SU-DHL-6 (cell line): Measurements from ENCODE around the gene TRIP11.

Source experiments
- H2AFZ ChIP-seq: fragments of 200-600 bp; sonication (generic); 2 replicates; pipeline ENCODE4 v1.6.1; 2014; ENCODE audit warnings: low read depth, mild to moderate bottlenecking, moderate library complexity, mixed read lengths, antibody characterized with exemption, low read length; ENCODE audit not compliant: severe bottlenecking
- H3F3A ChIP-seq: fragments of 200-600 bp; shearing (Covaris generic); 2 replicates; pipeline ENCODE4 v1.6.0; 2016; ENCODE audit warnings: antibody characterized with exemption, mild to moderate bottlenecking; ENCODE audit not compliant: insufficient read depth
- H3K27ac ChIP-seq: fragments of 200-600 bp; sonication (generic); 2 replicates; pipeline ENCODE4 v1.5.1; 2016; ENCODE audit warnings: low read depth, mild to moderate bottlenecking, low read length, moderate library complexity, mixed read lengths
- H3K27me3 ChIP-seq: fragments of 200-600 bp; sonication (generic), shearing (Covaris generic); 2 replicates; pipeline ENCODE4 v1.6.0; 2014; ENCODE audit warnings: mild to moderate bottlenecking, low read length
- H3K36me3 ChIP-seq: fragments of 200-600 bp; sonication (generic); 2 replicates; pipeline ENCODE4 v1.6.1; 2014; ENCODE audit warnings: mild to moderate bottlenecking, low read length, mixed read lengths
- H3K4me2 ChIP-seq: fragments of 300-600, 200-600 bp; shearing (Covaris generic), sonication (generic); 2 replicates; pipeline ENCODE4 v1.6.0; 2014; ENCODE audit warnings: low read length, low read depth, mild to moderate bottlenecking; ENCODE audit not compliant: poor library complexity, severe bottlenecking
- H3K4me3 ChIP-seq: fragments of 200-600 bp; sonication (generic); 2 replicates; pipeline ENCODE4 v1.5.1; 2014; ENCODE audit warnings: antibody characterized with exemption, low read length, mild to moderate bottlenecking, mixed read lengths; ENCODE audit not compliant: insufficient read depth, poor library complexity, severe bottlenecking
- H3K79me2 ChIP-seq: fragments of 200-600 bp; sonication (generic); 2 replicates; pipeline ENCODE4 v1.6.1; 2014; ENCODE audit warnings: mild to moderate bottlenecking, low read length, moderate library complexity; ENCODE audit not compliant: insufficient read depth
- H3K9ac ChIP-seq: fragments of 200-600 bp; sonication (generic); 2 replicates; pipeline ENCODE4 v1.7.0; 2014; ENCODE audit warnings: mild to moderate bottlenecking, low read length
- H3K9me2 ChIP-seq: fragments of 200-600 bp; sonication (generic); replicated peaks from 2 replicates; pipeline ENCODE4 v1.6.1; 2014; ENCODE audit warnings: low read length; ENCODE audit not compliant: insufficient read depth
- H3K9me3 ChIP-seq: fragments of 200-600 bp; sonication (generic); 2 replicates; pipeline ENCODE4 v1.6.1; 2014; ENCODE audit warnings: low read length, mixed read lengths; ENCODE audit not compliant: insufficient read depth
- H4K20me1 ChIP-seq: fragments of 200-600 bp; sonication (generic); 2 replicates; pipeline ENCODE4 v1.6.1; 2014; ENCODE audit warnings: low read depth, mild to moderate bottlenecking, antibody characterized with exemption, low read length, moderate library complexity, mixed read lengths
- CTCF ChIP-seq: fragments of 200-600 bp; sonication (generic); IDR thresholded peaks from one replicate; pipeline ENCODE4 v1.5.1; 2017; ENCODE audit warnings: antibody characterized with exemption, mild to moderate bottlenecking, low read length, moderate library complexity; ENCODE audit not compliant: insufficient read depth, poor library complexity, severe bottlenecking
- EZH2phosphoT487 ChIP-seq: fragments of 200-600 bp; sonication (generic), shearing (Covaris generic); conservative IDR thresholded peaks from 2 replicates; pipeline ENCODE4 v1.6.1; 2018; ENCODE audit warnings: mild to moderate bottlenecking, antibody characterized with exemption, low read length, moderate library complexity, mixed read lengths

Gene TRIP11

GRCh38 chr14:91996948-91997371 lies 42.9 kb downstream of the TRIP11 start:
- Histone ChIP-seq H3K9me2 (no peaks in the 10 kb centered on the region), H3K79me2 (no peaks in the 10 kb centered on the region), H3K27ac (no peak overlapping the region), H3K9me3 (no peaks in the 10 kb centered on the region), H2AFZ (no peak overlapping the region), H3K4me3 (no peak overlapping the region), H3F3A (peaks cover 10% of the 10 kb centered on the region; the same call in 1 of the 2 replicates), H3K9ac (no peak overlapping the region), H3K4me2 (no peak overlapping the region), H4K20me1 (no peaks in the 10 kb centered on the region), H3K27me3 (no peaks in the 10 kb centered on the region), H3K36me3 (peaks cover 17% of the 10 kb centered on the region)
- TF ChIP-seq EZH2phosphoT487 (no peak), CTCF (peak; percentile 68)

- H3K79me2 ChIP-seq, result no peaks in the 10 kb centered on the region
Observed at GRCh38 chr14:91987192-91987591, 52.7 kb downstream of the TRIP11 start.

GRCh38 chr14:91985521-91986255 lies 54.2 kb downstream of the TRIP11 start:
- Histone ChIP-seq H3K79me2 (no peaks in the 10 kb centered on the region), H3K4me2 (no peak overlapping the region), H3K4me3 (no peak overlapping the region), H3K27me3 (no peaks in the 10 kb centered on the region), H3F3A (no peaks in the 10 kb centered on the region), H3K9me2 (no peaks in the 10 kb centered on the region), H4K20me1 (no peaks in the 10 kb centered on the region), H3K9ac (no peak overlapping the region), H3K27ac (no peak overlapping the region), H2AFZ (no peak overlapping the region), H3K36me3 (peaks cover 22% of the 10 kb centered on the region), H3K9me3 (no peaks in the 10 kb centered on the region)
- no peak for TF ChIP-seq CTCF
- no peak for TF ChIP-seq EZH2phosphoT487

More at GRCh38 chr14:91987192-91987591, 52.7 kb downstream of the TRIP11 start:
- Histone ChIP-seq H3K9me2 (no peaks in the 10 kb centered on the region), H3F3A (no peaks in the 10 kb centered on the region), H4K20me1 (no peaks in the 10 kb centered on the region), H3K4me3 (no peak overlapping the region), H3K4me2 (no peak overlapping the region), H3K27me3 (no peaks in the 10 kb centered on the region), H2AFZ (no peak overlapping the region), H3K36me3 (peaks cover 30% of the 10 kb centered on the region), H3K27ac (no peak overlapping the region), H3K9me3 (no peaks in the 10 kb centered on the region), H3K9ac (no peak overlapping the region)
- TF ChIP-seq CTCF (no peak), EZH2phosphoT487 (no peak)
